Ishikawa (cell line): ENCODE data around the gene SERAC1.

Experiments used
- CEBPB ChIP-seq: IDR thresholded peaks from 2 replicates; pipeline ENCODE4 v1.6.1; 2012
- CREB1 ChIP-seq: IDR thresholded peaks from 2 replicates; pipeline ENCODE4 v1.6.1; 2012; ENCODE audit warnings: low read depth
- EGR1 ChIP-seq: IDR thresholded peaks from 2 replicates; pipeline ENCODE4 v1.6.1; 2012
- EP300 ChIP-seq: IDR thresholded peaks from 2 replicates; pipeline ENCODE4 v1.6.1; 2012; ENCODE audit warnings: borderline replicate concordance
- FOXM1 ChIP-seq: IDR thresholded peaks from 2 replicates; pipeline ENCODE4 v1.6.1; 2012; ENCODE audit warnings: low read depth, borderline replicate concordance
- MAX ChIP-seq: IDR thresholded peaks from 2 replicates; pipeline ENCODE4 v1.6.1; 2012
- NFIC ChIP-seq: IDR thresholded peaks from 2 replicates; pipeline ENCODE4 v1.6.1; 2012
- RAD21 ChIP-seq: IDR thresholded peaks from 2 replicates; pipeline ENCODE4 v1.6.1; 2012; ENCODE audit warnings: low read depth
- REST ChIP-seq: IDR thresholded peaks from 2 replicates; pipeline ENCODE4 v1.6.1; 2012; ENCODE audit warnings: low read depth, mild to moderate bottlenecking
- TAF1 ChIP-seq: IDR thresholded peaks from 2 replicates; pipeline ENCODE4 v1.6.1; 2012; ENCODE audit warnings: low read depth, mild to moderate bottlenecking
- TCF12 ChIP-seq: IDR thresholded peaks from 2 replicates; pipeline ENCODE4 v1.6.1; 2012; ENCODE audit warnings: low read depth
- TEAD4 ChIP-seq: IDR thresholded peaks from 2 replicates; pipeline ENCODE4 v1.6.1; 2012
- YY1 ChIP-seq: IDR thresholded peaks from 2 replicates; pipeline ENCODE4 v1.6.1; 2012; ENCODE audit warnings: low read depth
- ZBTB7A ChIP-seq: IDR thresholded peaks from 2 replicates; pipeline ENCODE4 v1.6.1; 2012; ENCODE audit warnings: low read depth
- TF ChIP-seq, protein P1 (sequence below): IDR thresholded peaks from 2 replicates; pipeline ENCODE4 v1.6.1; 2012

SERAC1 gene

GRCh38 chr6:158069800-158070195 is 98.3 kb downstream of the SERAC1 start:
- TF ChIP-seq EP300 (no peak), CEBPB (no peak), NFIC (no peak), EGR1 (no peak), ZBTB7A (no peak), TEAD4 (no peak), FOXM1 (no peak), YY1 (no peak), TAF1 (no peak), RAD21 (no peak)

DNA sequence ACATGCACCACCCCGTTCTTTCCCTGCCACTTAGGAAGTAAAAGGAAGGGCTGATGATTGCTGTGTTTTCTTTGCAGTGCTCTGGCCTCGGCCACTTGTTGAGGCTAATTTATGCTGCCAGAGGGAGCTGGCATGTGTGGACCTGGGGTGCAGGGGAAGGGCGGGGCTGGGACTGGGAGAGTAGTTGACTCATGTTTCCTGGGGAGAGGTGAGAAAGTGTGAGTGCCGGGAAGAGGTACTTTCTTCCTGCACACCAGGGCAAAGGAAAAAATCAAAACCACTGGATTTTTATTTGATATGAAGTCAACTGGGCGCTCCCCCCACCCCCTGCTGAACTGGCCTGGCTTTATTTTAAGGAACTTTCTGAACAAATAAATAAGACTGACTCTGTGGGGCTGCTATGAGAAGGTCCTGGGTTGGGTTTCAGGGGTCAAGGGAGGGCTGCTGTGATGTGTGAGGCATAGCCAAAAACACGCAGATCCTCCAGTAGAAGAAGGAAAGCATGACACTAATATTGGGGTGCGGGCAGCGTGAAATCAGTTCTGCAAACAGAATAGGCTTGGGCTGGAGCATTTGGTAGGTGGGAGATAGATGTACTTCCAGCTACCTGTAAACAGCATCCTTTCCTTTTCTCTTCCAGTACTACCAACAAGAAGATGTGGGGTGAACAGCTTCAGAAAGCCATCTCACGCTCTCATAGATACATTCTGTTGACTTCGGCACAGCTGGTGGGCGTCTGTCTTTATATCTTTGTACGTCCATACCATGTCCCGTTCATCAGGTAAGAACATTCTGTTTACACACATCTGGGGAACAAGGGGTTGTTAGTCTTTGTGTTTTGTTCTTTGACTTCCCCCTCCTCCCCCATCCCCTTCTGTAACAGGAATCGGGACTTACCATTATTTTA is 98.9 kb downstream of the SERAC1 start:
- TF ChIP-seq EGR1 (no peak), RAD21 (peak; percentile 8; the same call in 1 of the 2 replicates), ZBTB7A (no peak), FOXM1 (no peak), TCF12 (peak; percentile 41; the same call in 1 of the 2 replicates), REST (no peak), TAF1 (no peak), YY1 (no peak), CEBPB (no peak), EP300 (no peak), CREB1 (no peak), TEAD4 (no peak), NFIC (0 out of 2 replicates have a peak, but pooled peaks have one; percentile 13), MAX (peak; percentile 39)
- TF ChIP-seq, protein P1, sequence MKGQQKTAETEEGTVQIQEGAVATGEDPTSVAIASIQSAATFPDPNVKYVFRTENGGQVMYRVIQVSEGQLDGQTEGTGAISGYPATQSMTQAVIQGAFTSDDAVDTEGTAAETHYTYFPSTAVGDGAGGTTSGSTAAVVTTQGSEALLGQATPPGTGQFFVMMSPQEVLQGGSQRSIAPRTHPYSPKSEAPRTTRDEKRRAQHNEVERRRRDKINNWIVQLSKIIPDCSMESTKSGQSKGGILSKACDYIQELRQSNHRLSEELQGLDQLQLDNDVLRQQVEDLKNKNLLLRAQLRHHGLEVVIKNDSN: no peak

DNA sequence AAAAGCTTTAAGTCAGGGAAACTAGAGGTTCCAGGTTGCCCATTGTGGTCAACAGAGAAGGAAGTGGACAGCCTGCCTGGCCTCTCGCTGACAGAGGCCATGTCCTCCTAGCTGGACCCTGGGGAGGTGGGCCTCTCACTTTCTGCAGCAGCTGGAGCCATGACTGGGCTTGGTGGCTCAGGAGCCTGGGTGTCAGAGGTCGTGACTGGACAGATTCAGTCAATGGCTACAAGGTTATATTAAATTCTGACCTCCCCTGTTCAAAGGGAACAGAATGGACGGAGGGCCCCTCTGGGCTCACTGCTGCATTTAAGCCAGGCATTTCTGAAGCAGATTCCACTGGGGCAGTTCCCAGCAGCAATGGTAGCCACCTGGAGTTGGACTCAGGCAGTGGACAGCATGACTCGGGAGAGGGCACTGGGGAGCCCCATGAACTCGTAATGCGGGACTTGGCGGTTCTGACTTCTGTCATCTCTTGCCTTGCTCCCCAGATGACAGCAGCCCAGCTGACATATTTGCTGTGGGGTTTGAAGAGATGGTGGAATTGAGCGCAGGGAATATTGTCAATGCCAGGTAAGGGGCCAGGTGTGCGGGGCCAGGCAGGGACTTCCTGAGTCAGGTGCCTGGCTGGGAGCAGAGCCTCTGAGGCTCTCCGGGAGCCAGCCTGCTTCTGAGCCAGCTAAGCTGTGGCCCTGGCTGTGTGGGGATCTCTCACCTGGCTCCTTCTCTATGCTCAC is 99.7 kb downstream of the SERAC1 start:
- TF ChIP-seq REST (no peak), TEAD4 (no peak), CREB1 (no peak), YY1 (no peak), NFIC (no peak), TCF12 (no peak), TAF1 (no peak), RAD21 (no peak), CEBPB (no peak), ZBTB7A (no peak), EGR1 (no peak), MAX (no peak; the same call in 1 of the 2 replicates), EP300 (no peak), FOXM1 (no peak)
- TF ChIP-seq, protein P1: no peak

- TF ChIP-seq MAX: no peak
- TF ChIP-seq ZBTB7A: no peak
- TF ChIP-seq, protein P1: no peak
- TF ChIP-seq EP300: no peak
- TF ChIP-seq TCF12: no peak
- TF ChIP-seq FOXM1: no peak
- TF ChIP-seq RAD21: no peak
These were observed 100.5 kb downstream of the SERAC1 start for GRCh38 chr6:158067436-158068015.
